Natural killer cell (primary cell): ENCODE data around the gene XYLT2. TPM values are rescaled to one million over a fixed set of nuclear protein-coding genes. Genes with fewer than 3 reads are reported as not detected.

ENCODE experiments used
- ATAC-seq, 3 donors: fragments of 150-1000 bp in 2 of 3; fragments of 200-7000 bp in 1 of 3; cut with Tn5 transposase; 1 replicate in 1 of 3; 2 replicates in 2 of 3; pipeline ENCODE4 v1.10.0; 2021; ENCODE audit warnings: mild to moderate bottlenecking in 2 of 3, moderate library complexity in 2 of 3
- DNase-seq, 2 donors: peaks; one replicate each; pipeline versions ENCODE4 v3.0.0 to v3.0.0-alpha.2; 2013 to 2021; ENCODE audit warnings: mixed read lengths in 1 of 2
- H3K27ac ChIP-seq: one replicate; pipeline ENCODE4 v1.5.1; 2013; ENCODE audit warnings: mild to moderate bottlenecking, low read length
- H3K27me3 ChIP-seq: one replicate; pipeline ENCODE4 v1.6.1; 2013; ENCODE audit warnings: low read length; ENCODE audit not compliant: control insufficient read depth, insufficient read depth
- H3K36me3 ChIP-seq: one replicate; pipeline ENCODE4 v1.6.1; 2013; ENCODE audit warnings: low read length; ENCODE audit not compliant: control insufficient read depth, insufficient read depth
- H3K4me1 ChIP-seq: one replicate; pipeline ENCODE4 v1.6.1; 2013; ENCODE audit warnings: low read length; ENCODE audit not compliant: control insufficient read depth, insufficient read depth
- H3K4me3 ChIP-seq: one replicate; pipeline ENCODE4 v1.5.1; 2013; ENCODE audit warnings: low read length
- H3K9me3 ChIP-seq: one replicate; pipeline ENCODE4 v1.6.1; 2013; ENCODE audit warnings: low read length; ENCODE audit not compliant: control insufficient read depth, insufficient read depth
- H3K27ac Mint-ChIP-seq, 2 donors: one replicate each; pipeline ENCODE4 v1.8.0; 2022; ENCODE audit warnings: mild to moderate bottlenecking in 2 of 2, mixed read lengths in 2 of 2, moderate library complexity in 1 of 2
- H3K27me3 Mint-ChIP-seq, 2 donors: one replicate each; pipeline ENCODE4 v1.8.0; 2022; ENCODE audit warnings: low read depth in 2 of 2, mixed read lengths in 2 of 2
- H3K36me3 Mint-ChIP-seq: one replicate; pipeline ENCODE4 v1.8.0; 2022; ENCODE audit warnings: mixed read lengths
- H3K4me1 Mint-ChIP-seq, 2 donors: one replicate each; pipeline ENCODE4 v1.8.0; 2022; ENCODE audit warnings: mixed read lengths in 2 of 2
- H3K4me3 Mint-ChIP-seq: one replicate; pipeline ENCODE4 v1.8.0; 2022; ENCODE audit warnings: mild to moderate bottlenecking, moderate library complexity, mixed read lengths
- H3K9me3 Mint-ChIP-seq, 2 donors: one replicate each; pipeline ENCODE4 v1.8.0; 2022; ENCODE audit warnings: mixed read lengths in 2 of 2
- WGBS: methylation state at CpG from one replicate; pipeline ENCODE4 v1.1.7; 2013; ENCODE audit warnings: missing lambda C conversion rate; ENCODE audit not compliant: insufficient coverage; 5-methylcytosine and 5-hydroxymethylcytosine counted together
- intact Hi-C: fragments of 100-400 bp; cut with micrococcal nuclease; formaldehyde crosslinking; loops from one replicate; pipeline ENCODE4 v1.14.2; 2022
- total RNA-seq, 4 donors: library from RNA; stranded (reverse); fragments of 120-200 nt in 1 of 4; gene quantifications; one replicate each; pipeline versions ENCODE4 v1.2.3 to v1.2.4, GENCODE V29; 2013 to 2022
- TF ChIP-seq, protein P1 (sequence below): fragments of 200-600 bp; IDR thresholded peaks from one replicate; pipeline ENCODE4 v1.8.0; 2022; ENCODE audit warnings: antibody characterized with exemption

Gene XYLT2
- total RNA-seq, 3 donors from 2014 or later (not counting 1 experiment from before 2014, with no cell fraction given) = 16.3 to 25.4 (median 18.6) TPM

DNA sequence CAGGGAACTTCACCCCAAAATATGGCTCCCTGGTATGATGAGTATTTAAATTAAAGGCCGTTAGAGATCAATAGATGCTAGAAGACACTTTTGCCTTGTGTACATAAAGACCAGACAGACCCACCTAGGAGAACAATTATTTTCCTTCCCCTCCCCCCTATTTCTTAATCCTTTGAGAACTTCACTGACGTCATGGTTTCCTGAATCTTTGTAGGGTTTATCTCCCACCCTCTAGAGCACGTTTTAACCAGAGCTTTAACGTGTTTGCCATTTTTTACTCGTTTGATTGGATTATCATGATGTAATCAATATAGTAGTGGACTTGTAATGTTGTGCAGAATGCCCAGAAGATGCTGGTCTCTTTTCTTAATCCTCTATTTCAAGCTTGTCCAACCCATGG, 22.9 kb upstream of the XYLT2 start:
- no peaks in the 10 kb centered on the region for H3K27me3 Mint-ChIP-seq
- no peak overlapping the region for H3K4me3 Mint-ChIP-seq
- DNase-seq = no peak
- intact Hi-C loops = no loop called here
- Histone ChIP-seq H3K27ac (no peak overlapping the region), H3K9me3 (no peaks in the 10 kb centered on the region), H3K27me3 (no peaks in the 10 kb centered on the region), H3K4me3 (no peak overlapping the region), H3K36me3 (no peaks in the 10 kb centered on the region), H3K4me1 (no peaks in the 10 kb centered on the region)
- WGBS = 73% methylated on average over 5 of the region's 5 CpGs
- H3K4me1 Mint-ChIP-seq = no peaks in the 10 kb centered on the region
- H3K36me3 Mint-ChIP-seq = no peaks in the 10 kb centered on the region
- H3K9me3 Mint-ChIP-seq = no peaks in the 10 kb centered on the region
- TF ChIP-seq, protein P1, sequence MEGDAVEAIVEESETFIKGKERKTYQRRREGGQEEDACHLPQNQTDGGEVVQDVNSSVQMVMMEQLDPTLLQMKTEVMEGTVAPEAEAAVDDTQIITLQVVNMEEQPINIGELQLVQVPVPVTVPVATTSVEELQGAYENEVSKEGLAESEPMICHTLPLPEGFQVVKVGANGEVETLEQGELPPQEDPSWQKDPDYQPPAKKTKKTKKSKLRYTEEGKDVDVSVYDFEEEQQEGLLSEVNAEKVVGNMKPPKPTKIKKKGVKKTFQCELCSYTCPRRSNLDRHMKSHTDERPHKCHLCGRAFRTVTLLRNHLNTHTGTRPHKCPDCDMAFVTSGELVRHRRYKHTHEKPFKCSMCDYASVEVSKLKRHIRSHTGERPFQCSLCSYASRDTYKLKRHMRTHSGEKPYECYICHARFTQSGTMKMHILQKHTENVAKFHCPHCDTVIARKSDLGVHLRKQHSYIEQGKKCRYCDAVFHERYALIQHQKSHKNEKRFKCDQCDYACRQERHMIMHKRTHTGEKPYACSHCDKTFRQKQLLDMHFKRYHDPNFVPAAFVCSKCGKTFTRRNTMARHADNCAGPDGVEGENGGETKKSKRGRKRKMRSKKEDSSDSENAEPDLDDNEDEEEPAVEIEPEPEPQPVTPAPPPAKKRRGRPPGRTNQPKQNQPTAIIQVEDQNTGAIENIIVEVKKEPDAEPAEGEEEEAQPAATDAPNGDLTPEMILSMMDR = no peak
- no peak overlapping the region for H3K27ac Mint-ChIP-seq
- no peak for ATAC-seq

- WGBS = 70% methylated on average over 4 of the region's 4 CpGs
- Mint-ChIP-seq H3K4me3 (no peak overlapping the region), H3K27me3 (peaks cover 0 to 4% of the 10 kb centered on the region in 2 donors), H3K36me3 (no peaks in the 10 kb centered on the region), H3K9me3 (no peaks in the 10 kb centered on the region), H3K4me1 (no peaks in the 10 kb centered on the region), H3K27ac (no peak overlapping the region)
- Histone ChIP-seq H3K4me3 (no peak overlapping the region), H3K27ac (no peak overlapping the region), H3K4me1 (no peaks in the 10 kb centered on the region), H3K36me3 (no peaks in the 10 kb centered on the region), H3K9me3 (no peaks in the 10 kb centered on the region), H3K27me3 (no peaks in the 10 kb centered on the region)
- no peak for DNase-seq
- intact Hi-C loops = no loop called here
- TF ChIP-seq, protein P1 = no peak
- no peak for ATAC-seq
Measured at GRCh38 chr17:50325906-50326305, 20.0 kb upstream of the XYLT2 start.

DNA sequence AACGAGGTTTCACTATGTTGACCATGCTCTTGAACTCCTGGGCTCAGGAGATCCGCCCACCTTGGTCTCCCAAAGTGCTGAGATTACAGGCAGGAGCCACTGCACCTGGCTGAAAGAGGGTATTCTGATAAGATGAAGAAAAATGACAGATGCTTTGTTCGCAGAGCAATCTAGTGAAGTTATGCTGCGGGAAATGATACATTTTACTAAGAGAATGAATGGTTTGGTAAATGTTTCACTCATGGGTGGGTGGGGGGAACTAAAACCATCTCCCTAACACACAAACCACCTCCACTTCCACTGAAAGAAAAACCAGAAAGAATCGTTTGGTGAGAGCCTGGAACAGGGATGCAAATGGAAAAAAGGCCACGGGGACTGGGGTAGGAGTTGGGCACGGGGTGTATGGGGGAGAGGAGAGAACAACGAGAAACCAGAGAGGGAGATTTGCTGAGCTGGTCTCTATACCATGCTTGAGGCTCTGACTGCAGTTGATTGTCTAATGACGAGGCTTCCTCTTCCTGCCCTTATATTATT, 19.0 kb upstream of the XYLT2 start:
- Histone ChIP-seq H3K9me3 (no peaks in the 10 kb centered on the region), H3K27me3 (no peaks in the 10 kb centered on the region), H3K27ac (no peak overlapping the region), H3K36me3 (no peaks in the 10 kb centered on the region), H3K4me1 (no peaks in the 10 kb centered on the region), H3K4me3 (no peak overlapping the region)
- Mint-ChIP-seq H3K27me3 (peaks cover 2 to 4% of the 10 kb centered on the region in 2 donors), H3K4me1 (no peaks in the 10 kb centered on the region), H3K4me3 (no peak overlapping the region), H3K36me3 (no peaks in the 10 kb centered on the region), H3K27ac (no peak overlapping the region), H3K9me3 (no peaks in the 10 kb centered on the region)
- intact Hi-C loops = no loop called here
- DNase-seq = no peak
- ATAC-seq = no peak
- TF ChIP-seq, protein P1 = no peak
- WGBS = 70% methylated on average over 7 of the region's 9 CpGs
